HepG2 (cell line): ENCODE data around the gene ASCC2. TPM values are rescaled to one million over a fixed set of nuclear protein-coding genes. Genes with fewer than 3 reads are reported as not detected.
A peak's percentile ranks its signal among the peaks of the same experiment; 100 is the strongest.

Experiments used
- CENPX ChIP-seq: sonication (generic); formaldehyde crosslinking; IDR thresholded peaks from 2 replicates; pipeline ENCODE4 v1.9.0; 2021; ENCODE audit warnings: mild to moderate bottlenecking, missing genetic modification reagents, moderate library complexity
- KLF13 ChIP-seq: sonication (generic); formaldehyde crosslinking; IDR thresholded peaks from 2 replicates; pipeline ENCODE4 v1.4.0; 2020; ENCODE audit warnings: mild to moderate bottlenecking, missing genetic modification reagents
- KLF9 ChIP-seq: IDR thresholded peaks from 2 replicates; pipeline ENCODE4 v1.6.1; 2016; ENCODE audit warnings: low read depth
- NFKB2 ChIP-seq: sonication (generic); formaldehyde crosslinking; IDR thresholded peaks from 2 replicates; pipeline ENCODE4 v1.4.0; 2020; ENCODE audit warnings: missing genetic modification reagents, borderline replicate concordance
- NR2F1 ChIP-seq, 2 experiments: fragments of 450-650 bp in 1 of 2; formaldehyde crosslinking in 1 of 2; IDR thresholded peaks; 2 replicates each; pipeline versions ENCODE4 v1.5.0 to v1.6.1; 2016 to 2020; ENCODE audit warnings: mild to moderate bottlenecking in 1 of 2, missing compliant biosample characterization in 1 of 2, missing genetic modification reagents in 1 of 2, moderate library complexity in 1 of 2
- SMAD9 ChIP-seq: sonication (generic); formaldehyde crosslinking; IDR thresholded peaks from 2 replicates; pipeline ENCODE4 v1.5.1; 2020; ENCODE audit warnings: mild to moderate bottlenecking, missing genetic modification reagents
- SP4 ChIP-seq: sonication (generic); formaldehyde crosslinking; IDR thresholded peaks from 2 replicates; pipeline ENCODE4 v1.8.1; 2023; ENCODE audit warnings: mild to moderate bottlenecking, missing genetic modification reagents
- TEAD2 ChIP-seq: sonication (generic); formaldehyde crosslinking; IDR thresholded peaks from 2 replicates; pipeline ENCODE4 v1.9.0; 2021; ENCODE audit warnings: missing genetic modification reagents
- YY1 ChIP-seq: IDR thresholded peaks from 2 replicates; pipeline ENCODE4 v1.6.1; 2011; ENCODE audit warnings: low read length, low read depth, moderate library complexity, mild to moderate bottlenecking; ENCODE audit not compliant: insufficient read depth, insufficient replicate concordance
- ZBTB1 ChIP-seq: sonication (generic); formaldehyde crosslinking; IDR thresholded peaks from 2 replicates; pipeline ENCODE4 v1.4.0; 2020; ENCODE audit warnings: missing genetic modification reagents, borderline replicate concordance
- ZBTB7A ChIP-seq: sonication (generic); formaldehyde crosslinking; IDR thresholded peaks from 2 replicates; pipeline ENCODE4 v1.8.0; 2022; ENCODE audit warnings: mild to moderate bottlenecking, missing genetic modification reagents
- ZNF792 ChIP-seq: IDR thresholded peaks from 2 replicates; pipeline ENCODE4 v1.6.1; 2016
- ZNF83 ChIP-seq: sonication (generic); formaldehyde crosslinking; IDR thresholded peaks from 2 replicates; pipeline ENCODE4 v1.4.0; 2020; ENCODE audit warnings: missing genetic modification reagents, mild to moderate bottlenecking, borderline replicate concordance
- ZNF839 ChIP-seq: sonication (generic); formaldehyde crosslinking; IDR thresholded peaks from 2 replicates; pipeline ENCODE4 v1.4.0; 2020; ENCODE audit warnings: missing genetic modification reagents, mild to moderate bottlenecking, borderline replicate concordance
- ZSCAN25 ChIP-seq: sonication (generic); formaldehyde crosslinking; IDR thresholded peaks from 2 replicates; pipeline ENCODE4 v1.8.0; 2022; ENCODE audit warnings: mild to moderate bottlenecking, missing genetic modification reagents
- polyA plus RNA-seq, 8 experiments: library from polyadenylated mRNA; depleted of rRNA in 3 of 8; stranded (reverse) in 7 of 8; unstranded in 1 of 8; fragments of >200 nt; fragmentation: Illumina TruSeq in 4 of 8; extraction: Trizol in 4 of 8; gene quantifications; 2 replicates each; pipeline versions ENCODE4 v1.2.1 to v1.2.3, GENCODE V29; 2011 to 2016; ENCODE audit warnings: low read depth in 4 of 8, missing spikeins in 1 of 8, mixed read lengths in 1 of 8; ENCODE audit not compliant: insufficient read depth in 1 of 8
- total RNA-seq, 5 experiments: library from RNA; depleted of rRNA; stranded (reverse); fragments of >200 nt; fragmentation: Illumina TruSeq; extraction: Trizol; gene quantifications; 2 replicates each; pipeline ENCODE4 v1.2.3, GENCODE V29; 2016; ENCODE audit warnings: low read depth in 1 of 5
- TF ChIP-seq, protein P1 (sequence below): IDR thresholded peaks from 2 replicates; pipeline ENCODE4 v1.6.1; 2012; ENCODE audit warnings: inconsistent platforms
- TF ChIP-seq, protein P2 (sequence below): sonication (generic); formaldehyde crosslinking; IDR thresholded peaks from 2 replicates; pipeline ENCODE4 v1.4.0; 2020; ENCODE audit warnings: missing genetic modification reagents
- TF ChIP-seq, protein P3 (sequence below): sonication (generic); formaldehyde crosslinking; IDR thresholded peaks from 2 replicates; pipeline ENCODE4 v1.5.0; 2020; ENCODE audit warnings: missing genetic modification reagents, mild to moderate bottlenecking, borderline replicate concordance
- TF ChIP-seq, protein P4 (sequence below): sonication (generic); formaldehyde crosslinking; conservative IDR thresholded peaks from 2 replicates; pipeline ENCODE4 v1.4.0; 2020; ENCODE audit warnings: missing genetic modification reagents
- TF ChIP-seq, protein P5 (sequence below): sonication (generic); formaldehyde crosslinking; conservative IDR thresholded peaks from 2 replicates; pipeline ENCODE4 v1.4.0; 2020; ENCODE audit warnings: missing genetic modification reagents

The ASCC2 gene
- total and polyA plus RNA-seq, 2 of the 13 experiments (the other 11 are each of a cell fraction or from before 2014, with no cell fraction given) = 26.2 to 26.3 TPM

DNA sequence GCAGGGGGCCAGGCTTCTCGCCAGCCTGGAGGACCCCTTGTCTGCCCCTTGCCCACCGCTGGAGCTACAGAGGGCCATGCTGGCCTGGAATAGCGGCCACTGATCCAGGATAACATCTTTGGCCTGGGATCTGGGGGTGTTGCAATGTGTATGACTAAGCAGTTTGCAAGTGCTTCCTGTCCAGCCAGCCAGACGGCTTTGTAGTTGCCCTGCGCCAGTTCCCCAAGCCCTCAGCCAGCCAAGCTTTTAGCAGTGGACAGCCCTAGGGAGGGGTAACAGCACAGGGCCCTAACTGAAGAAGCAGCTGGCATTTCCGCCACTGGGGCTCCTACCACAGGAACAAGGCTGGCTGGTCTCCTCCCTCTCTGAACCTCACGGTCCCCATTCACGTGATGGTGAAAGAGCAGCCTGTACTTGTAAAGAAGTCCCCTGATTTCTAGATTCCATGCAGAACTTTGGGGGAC is 38.8 kb downstream of the ASCC2 start (continued):
- TF ChIP-seq, protein P1, sequence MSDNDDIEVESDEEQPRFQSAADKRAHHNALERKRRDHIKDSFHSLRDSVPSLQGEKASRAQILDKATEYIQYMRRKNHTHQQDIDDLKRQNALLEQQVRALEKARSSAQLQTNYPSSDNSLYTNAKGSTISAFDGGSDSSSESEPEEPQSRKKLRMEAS = peak; percentile 13; the same call in 1 of the 2 replicates
- TF ChIP-seq, protein P2, sequence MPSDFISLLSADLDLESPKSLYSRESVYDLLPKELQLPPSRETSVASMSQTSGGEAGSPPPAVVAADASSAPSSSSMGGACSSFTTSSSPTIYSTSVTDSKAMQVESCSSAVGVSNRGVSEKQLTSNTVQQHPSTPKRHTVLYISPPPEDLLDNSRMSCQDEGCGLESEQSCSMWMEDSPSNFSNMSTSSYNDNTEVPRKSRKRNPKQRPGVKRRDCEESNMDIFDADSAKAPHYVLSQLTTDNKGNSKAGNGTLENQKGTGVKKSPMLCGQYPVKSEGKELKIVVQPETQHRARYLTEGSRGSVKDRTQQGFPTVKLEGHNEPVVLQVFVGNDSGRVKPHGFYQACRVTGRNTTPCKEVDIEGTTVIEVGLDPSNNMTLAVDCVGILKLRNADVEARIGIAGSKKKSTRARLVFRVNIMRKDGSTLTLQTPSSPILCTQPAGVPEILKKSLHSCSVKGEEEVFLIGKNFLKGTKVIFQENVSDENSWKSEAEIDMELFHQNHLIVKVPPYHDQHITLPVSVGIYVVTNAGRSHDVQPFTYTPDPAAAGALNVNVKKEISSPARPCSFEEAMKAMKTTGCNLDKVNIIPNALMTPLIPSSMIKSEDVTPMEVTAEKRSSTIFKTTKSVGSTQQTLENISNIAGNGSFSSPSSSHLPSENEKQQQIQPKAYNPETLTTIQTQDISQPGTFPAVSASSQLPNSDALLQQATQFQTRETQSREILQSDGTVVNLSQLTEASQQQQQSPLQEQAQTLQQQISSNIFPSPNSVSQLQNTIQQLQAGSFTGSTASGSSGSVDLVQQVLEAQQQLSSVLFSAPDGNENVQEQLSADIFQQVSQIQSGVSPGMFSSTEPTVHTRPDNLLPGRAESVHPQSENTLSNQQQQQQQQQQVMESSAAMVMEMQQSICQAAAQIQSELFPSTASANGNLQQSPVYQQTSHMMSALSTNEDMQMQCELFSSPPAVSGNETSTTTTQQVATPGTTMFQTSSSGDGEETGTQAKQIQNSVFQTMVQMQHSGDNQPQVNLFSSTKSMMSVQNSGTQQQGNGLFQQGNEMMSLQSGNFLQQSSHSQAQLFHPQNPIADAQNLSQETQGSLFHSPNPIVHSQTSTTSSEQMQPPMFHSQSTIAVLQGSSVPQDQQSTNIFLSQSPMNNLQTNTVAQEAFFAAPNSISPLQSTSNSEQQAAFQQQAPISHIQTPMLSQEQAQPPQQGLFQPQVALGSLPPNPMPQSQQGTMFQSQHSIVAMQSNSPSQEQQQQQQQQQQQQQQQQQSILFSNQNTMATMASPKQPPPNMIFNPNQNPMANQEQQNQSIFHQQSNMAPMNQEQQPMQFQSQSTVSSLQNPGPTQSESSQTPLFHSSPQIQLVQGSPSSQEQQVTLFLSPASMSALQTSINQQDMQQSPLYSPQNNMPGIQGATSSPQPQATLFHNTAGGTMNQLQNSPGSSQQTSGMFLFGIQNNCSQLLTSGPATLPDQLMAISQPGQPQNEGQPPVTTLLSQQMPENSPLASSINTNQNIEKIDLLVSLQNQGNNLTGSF = no peak
- TF ChIP-seq TEAD2 (CRISPR knock-in tag) = no peak
- TF ChIP-seq NFKB2 = no peak
- TF ChIP-seq, protein P3, sequence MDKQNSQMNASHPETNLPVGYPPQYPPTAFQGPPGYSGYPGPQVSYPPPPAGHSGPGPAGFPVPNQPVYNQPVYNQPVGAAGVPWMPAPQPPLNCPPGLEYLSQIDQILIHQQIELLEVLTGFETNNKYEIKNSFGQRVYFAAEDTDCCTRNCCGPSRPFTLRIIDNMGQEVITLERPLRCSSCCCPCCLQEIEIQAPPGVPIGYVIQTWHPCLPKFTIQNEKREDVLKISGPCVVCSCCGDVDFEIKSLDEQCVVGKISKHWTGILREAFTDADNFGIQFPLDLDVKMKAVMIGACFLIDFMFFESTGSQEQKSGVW (CRISPR knock-in tag) = no peak
- TF ChIP-seq, protein P4, sequence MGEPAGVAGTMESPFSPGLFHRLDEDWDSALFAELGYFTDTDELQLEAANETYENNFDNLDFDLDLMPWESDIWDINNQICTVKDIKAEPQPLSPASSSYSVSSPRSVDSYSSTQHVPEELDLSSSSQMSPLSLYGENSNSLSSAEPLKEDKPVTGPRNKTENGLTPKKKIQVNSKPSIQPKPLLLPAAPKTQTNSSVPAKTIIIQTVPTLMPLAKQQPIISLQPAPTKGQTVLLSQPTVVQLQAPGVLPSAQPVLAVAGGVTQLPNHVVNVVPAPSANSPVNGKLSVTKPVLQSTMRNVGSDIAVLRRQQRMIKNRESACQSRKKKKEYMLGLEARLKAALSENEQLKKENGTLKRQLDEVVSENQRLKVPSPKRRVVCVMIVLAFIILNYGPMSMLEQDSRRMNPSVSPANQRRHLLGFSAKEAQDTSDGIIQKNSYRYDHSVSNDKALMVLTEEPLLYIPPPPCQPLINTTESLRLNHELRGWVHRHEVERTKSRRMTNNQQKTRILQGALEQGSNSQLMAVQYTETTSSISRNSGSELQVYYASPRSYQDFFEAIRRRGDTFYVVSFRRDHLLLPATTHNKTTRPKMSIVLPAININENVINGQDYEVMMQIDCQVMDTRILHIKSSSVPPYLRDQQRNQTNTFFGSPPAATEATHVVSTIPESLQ = no peak
- TF ChIP-seq KLF13 = no peak
- TF ChIP-seq SMAD9 (CRISPR knock-in tag) = no peak
- TF ChIP-seq ZNF792 (CRISPR knock-in tag) = peak; percentile 68; the same call in 1 of the 2 replicates
- no peak for TF ChIP-seq ZBTB7A (CRISPR knock-in tag)
- no peak for TF ChIP-seq ZBTB1
- TF ChIP-seq KLF9 (CRISPR knock-in tag) = 0 out of 2 replicates have a peak, but pooled peaks have one; percentile 43
- TF ChIP-seq YY1 = peak; percentile 18
- no peak for TF ChIP-seq ZSCAN25 (CRISPR knock-in tag)
- TF ChIP-seq NR2F1 (CRISPR knock-in tag; IDR thresholded peaks at IDR 0.05) = no peak
- peak; percentile 17; the same call in 1 of the 2 replicates for TF ChIP-seq SP4 (CRISPR knock-in tag)
- no peak for TF ChIP-seq ZNF839
- no peak for TF ChIP-seq ZNF83 (CRISPR knock-in tag)
- TF ChIP-seq, protein P5, sequence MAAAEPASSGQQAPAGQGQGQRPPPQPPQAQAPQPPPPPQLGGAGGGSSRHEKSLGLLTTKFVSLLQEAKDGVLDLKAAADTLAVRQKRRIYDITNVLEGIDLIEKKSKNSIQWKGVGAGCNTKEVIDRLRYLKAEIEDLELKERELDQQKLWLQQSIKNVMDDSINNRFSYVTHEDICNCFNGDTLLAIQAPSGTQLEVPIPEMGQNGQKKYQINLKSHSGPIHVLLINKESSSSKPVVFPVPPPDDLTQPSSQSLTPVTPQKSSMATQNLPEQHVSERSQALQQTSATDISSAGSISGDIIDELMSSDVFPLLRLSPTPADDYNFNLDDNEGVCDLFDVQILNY = no peak
- no peak for TF ChIP-seq CENPX
